ENCODE results near the gene PCED1A. TPM values are rescaled to one million over a fixed set of nuclear protein-coding genes. Genes with fewer than 3 reads are reported as not detected.

Gene PCED1A
- total and polyA plus RNA-seq, 2 of the 8 experiments (the other 6 are each of a cell fraction or from before 2014, with no cell fraction given): 13.4 to 18.9 TPM

- H4K20me1 ChIP-seq (replicated peaks in 1 of 2; ENCODE audit: control insufficient read depth in 1 of 2, insufficient read depth in 2 of 2, low read length in 2 of 2): peaks cover 0 to 2% of the 10 kb centered on the region in 2 experiments
- WGBS, 2 experiments (ENCODE audit: extremely low coverage in 1 of 2, insufficient coverage in 1 of 2, insufficient read length in 1 of 2, insufficient replicate concordance in 2 of 2, low coverage in 1 of 2, low lambda C conversion rate in 2 of 2, missing lambda C conversion rate in 1 of 2): 16% methylated on average over 26 of the region's 49 CpGs; no CpG with 5 or more reads in 1 of the 2 experiments
- H2BK20ac ChIP-seq (ENCODE audit: low read length): no peak overlapping the region
- H3K4me1 ChIP-seq (replicated peaks in 1 of 4; ENCODE audit: control insufficient read depth in 3 of 4, insufficient read depth in 4 of 4, low read length in 3 of 4): peaks cover 0 to 19% (median 11%) of the 10 kb centered on the region in 4 experiments; a peak in 6 of 7 replicates
- no peak overlapping the region for H2BK5ac ChIP-seq (ENCODE audit: low read depth, low read length)
- H2AFZ ChIP-seq (ENCODE audit: low read length): peak overlapping the region; percentile 55; the same call in 1 of the 2 replicates
- H3K56ac ChIP-seq (replicated peaks; ENCODE audit: insufficient read length, low read depth, low read length): no peak overlapping the region
- POLR2A ChIA-PET (ENCODE audit: partially characterized antibody): interaction anchor here (1.9 kb wide), 1 partner anchor 149 kb away, joined by 6 read pairs; no protein-coding TSS in a partner anchor
- no peak overlapping the region for H2BK12ac ChIP-seq (ENCODE audit: low read depth, low read length)
- H3K23ac ChIP-seq (ENCODE audit: insufficient read length): no peak overlapping the region
- H3K4me2 ChIP-seq (ENCODE audit: insufficient read depth in 1 of 2, low read depth in 2 of 2, low read length in 2 of 2): peak overlapping the region; percentile 78 to 79
- no peak overlapping the region for H3K9ac ChIP-seq (replicated peaks in 1 of 4; ENCODE audit: extremely low read depth in 1 of 4, low read depth in 3 of 4, low read length in 3 of 4)
- H3K23me2 ChIP-seq (ENCODE audit: low read depth, low read length): peaks cover 13% of the 10 kb centered on the region
- peak overlapping the region; percentile 19 to 52 (median 24); a peak in 5 of 8 replicates for H3K4me3 ChIP-seq (ENCODE audit: extremely low read depth in 1 of 4, insufficient read depth in 2 of 4, low read depth in 3 of 4, low read length in 4 of 4)
- peak in 1 of 2 experiments; percentile 72 for DNase-seq (ENCODE audit: low read depth in 1 of 2, low spot score in 2 of 2)
- H4K8ac ChIP-seq (ENCODE audit: extremely low read depth, insufficient read depth, low read length): no peak overlapping the region; the same call in 1 of the 2 replicates
- no peak overlapping the region for H3K14ac ChIP-seq (ENCODE audit: insufficient read length)
- no peak overlapping the region for H3K18ac ChIP-seq (ENCODE audit: extremely low read depth, low read length)
- H3K27ac ChIP-seq (ENCODE audit: low read depth, low read length): no peak overlapping the region
- H3K4ac ChIP-seq (replicated peaks; ENCODE audit: insufficient read length, low read depth, low read length): no peak overlapping the region
- H3K27me3 ChIP-seq (replicated peaks in 1 of 4; ENCODE audit: control insufficient read depth in 3 of 4, extremely low read depth in 1 of 4, insufficient read depth in 3 of 4, low read length in 3 of 4): peaks cover 41 to 71% (median 65%) of the 10 kb centered on the region in 4 experiments
- no peak overlapping the region for H2BK120ac ChIP-seq (replicated peaks; ENCODE audit: low read depth, low read length)
- H2BK15ac ChIP-seq (ENCODE audit: low read length): no peak overlapping the region
- H2AK5ac ChIP-seq (ENCODE audit: low read depth, low read length): no peak overlapping the region
- FAIRE-seq: no peak
- H3K79me1 ChIP-seq (ENCODE audit: low read depth, low read length): no peaks in the 10 kb centered on the region; the same call in 1 of the 2 replicates
- no peaks in the 10 kb centered on the region for H3K79me2 ChIP-seq (ENCODE audit: control insufficient read depth in 1 of 2, insufficient read depth in 2 of 2, low read length in 2 of 2)
- CTCF ChIA-PET (ENCODE audit: partially characterized antibody): interaction anchor here (0.6 to 2.0 kb wide), 4 partner anchors 12 to 48 kb away, joined by 3 to 8 read pairs (median 3); partner anchors contain the start of gene TMEM239
- no peak overlapping the region for H4K91ac ChIP-seq (replicated peaks; ENCODE audit: insufficient read length, low read length)
- no peak overlapping the region for H4K5ac ChIP-seq (ENCODE audit: insufficient read length, low read depth, low read length)
- H3K9me3 ChIP-seq (ENCODE audit: insufficient read depth in 2 of 2, low read depth in 1 of 2, low read length in 1 of 2): no peaks in the 10 kb centered on the region
- H3K36me3 ChIP-seq (ENCODE audit: control insufficient read depth in 2 of 4, insufficient read depth in 4 of 4, low read length in 3 of 4): no peaks in the 10 kb centered on the region
- TF ChIP-seq CTBP2 (IDR thresholded peaks at IDR 0.05; ENCODE audit: borderline replicate concordance, insufficient read depth, insufficient read length, low read length): no peak
- no peak for TF ChIP-seq SIX5 (IDR thresholded peaks at IDR 0.05; ENCODE audit: low read depth, low read length)
- no peak for TF ChIP-seq YY1 (IDR thresholded peaks at IDR 0.05; ENCODE audit: low read depth, low read length)
- peak; percentile 19; the same call in 1 of the 2 replicates for TF ChIP-seq E2F6 (IDR thresholded peaks at IDR 0.05)
- TF ChIP-seq RNF2 (IDR thresholded peaks at IDR 0.05; ENCODE audit: borderline replicate concordance, low read depth, low read length, missing control alignments, poor library complexity, severe bottlenecking): peak; percentile 35
- no peak for TF ChIP-seq JUN (IDR thresholded peaks at IDR 0.05; ENCODE audit: low read depth, low read length)
- TF ChIP-seq SUZ12 (IDR thresholded peaks at IDR 0.05; ENCODE audit: low read length): peak; percentile 84
- no peak for TF ChIP-seq CREB1 (IDR thresholded peaks at IDR 0.05)
- TF ChIP-seq, protein P1, sequence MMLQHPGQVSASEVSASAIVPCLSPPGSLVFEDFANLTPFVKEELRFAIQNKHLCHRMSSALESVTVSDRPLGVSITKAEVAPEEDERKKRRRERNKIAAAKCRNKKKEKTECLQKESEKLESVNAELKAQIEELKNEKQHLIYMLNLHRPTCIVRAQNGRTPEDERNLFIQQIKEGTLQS (IDR thresholded peaks at IDR 0.05; ENCODE audit: insufficient read depth, low read depth, low read length): no peak
These were observed 35.4 kb downstream of the PCED1A start for GRCh38 chr20:2804852-2805688.

Data from H1 (cell line).